ENCODE measurements around the gene ABCD4. TPM values are rescaled to one million over a fixed set of nuclear protein-coding genes. Genes with fewer than 3 reads are reported as not detected.

Gene ABCD4
- total RNA-seq, 4 donors from 2014 or later = 26.1 to 73.4 (median 49.5) TPM

GRCh38 chr14:74296037-74296467 is 6.7 kb downstream of the ABCD4 start:
- H3K4me1 ChIP-seq = no peaks in the 10 kb centered on the region
- H3K9me3 ChIP-seq = no peaks in the 10 kb centered on the region
- DNase-seq = no peak
- H3K36me3 ChIP-seq = no peaks in the 10 kb centered on the region
- no peaks in the 10 kb centered on the region for H3K27me3 ChIP-seq
- TF ChIP-seq POLR2A (IDR thresholded peaks at IDR 0.05) = no peak
- H3K4me3 ChIP-seq = no peak overlapping the region
- intact Hi-C loops (cut with DNase I; ENCODE audit: low total_unique reads) = no loop called here
- no peak overlapping the region for H3K27ac ChIP-seq

- Histone ChIP-seq H3K27me3 (no peaks in the 10 kb centered on the region), H3K4me3 (no peak overlapping the region), H3K36me3 (no peaks in the 10 kb centered on the region), H3K4me1 (no peaks in the 10 kb centered on the region), H3K27ac (no peak overlapping the region), H3K9me3 (no peaks in the 10 kb centered on the region)
- no peak for TF ChIP-seq POLR2A (IDR thresholded peaks at IDR 0.05)
- TF ChIP-seq CTCF (IDR thresholded peaks at IDR 0.05) = no peak
- intact Hi-C loops (cut with DNase I; ENCODE audit: low total_unique reads) = no loop called here
- DNase-seq = no peak
Measured at GRCh38 chr14:74293606-74294005, 9.1 kb downstream of the ABCD4 start.

DNA sequence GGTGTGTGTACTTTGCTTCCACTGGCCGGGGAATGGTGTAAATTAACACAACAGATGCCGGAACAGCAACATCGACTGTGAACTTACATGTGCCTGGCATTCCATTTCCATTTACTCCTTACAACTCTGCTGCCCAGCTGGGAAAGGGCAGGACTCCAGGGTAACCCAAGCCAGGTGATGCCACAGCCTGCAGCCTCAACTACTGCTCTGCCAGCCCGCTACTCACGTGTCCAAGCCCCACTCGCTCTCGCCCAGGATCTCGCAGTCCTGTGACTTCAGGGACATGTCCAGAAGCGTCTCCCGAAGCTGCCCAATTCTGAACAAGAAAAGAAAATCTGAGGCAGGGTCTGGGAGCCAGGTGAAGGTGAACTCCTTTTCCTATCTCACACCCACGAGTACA is 10.7 kb downstream of the ABCD4 start:
- no peak for TF ChIP-seq POLR2A (IDR thresholded peaks at IDR 0.05)
- no peak for TF ChIP-seq CTCF (IDR thresholded peaks at IDR 0.05)
- H3K36me3 ChIP-seq = no peaks in the 10 kb centered on the region
- intact Hi-C loops (cut with DNase I; ENCODE audit: low total_unique reads) = no loop called here

GRCh38 chr14:74290415-74290814 is 12.3 kb downstream of the ABCD4 start:
- DNase-seq = no peak
- no peak overlapping the region for H3K27ac ChIP-seq
- H3K4me1 ChIP-seq = no peaks in the 10 kb centered on the region
- no peak overlapping the region for H3K4me3 ChIP-seq
- TF ChIP-seq CTCF (IDR thresholded peaks at IDR 0.05) (no peak), POLR2A (IDR thresholded peaks at IDR 0.05) (no peak)
- no peaks in the 10 kb centered on the region for H3K27me3 ChIP-seq
- H3K36me3 ChIP-seq = no peaks in the 10 kb centered on the region
- H3K9me3 ChIP-seq = no peaks in the 10 kb centered on the region
- intact Hi-C loops (cut with DNase I; ENCODE audit: low total_unique reads) = no loop called here

More for the DNA sequence above, 10.7 kb downstream of the ABCD4 start:
- no peak for DNase-seq
- Histone ChIP-seq H3K9me3 (no peaks in the 10 kb centered on the region), H3K4me3 (no peak overlapping the region), H3K27me3 (no peaks in the 10 kb centered on the region), H3K27ac (no peak overlapping the region), H3K4me1 (no peaks in the 10 kb centered on the region)

DNA sequence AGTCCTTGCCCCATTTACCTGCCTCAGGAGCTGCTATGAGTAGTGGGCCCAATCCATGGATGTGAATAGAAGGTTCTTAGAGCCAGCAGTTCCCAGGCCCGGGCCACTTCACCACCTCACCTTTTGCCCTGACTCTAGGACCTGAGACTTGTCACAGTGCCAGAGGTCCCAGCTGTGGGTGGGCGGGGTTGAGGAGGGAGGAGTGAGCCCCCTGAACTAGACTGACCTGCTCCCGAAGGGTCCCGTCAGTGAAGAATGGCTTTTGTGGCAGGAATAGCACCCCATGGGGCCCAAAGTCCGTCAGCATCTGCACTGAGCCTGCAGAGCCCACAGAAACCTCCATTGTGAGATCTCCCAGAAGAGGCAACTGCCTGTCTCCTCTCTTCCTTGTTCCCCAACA is 12.9 kb downstream of the ABCD4 start:
- Histone ChIP-seq H3K36me3 (no peaks in the 10 kb centered on the region), H3K27ac (no peak overlapping the region), H3K27me3 (no peaks in the 10 kb centered on the region), H3K4me1 (no peaks in the 10 kb centered on the region), H3K4me3 (no peak overlapping the region), H3K9me3 (no peaks in the 10 kb centered on the region)
- no peak for TF ChIP-seq POLR2A (IDR thresholded peaks at IDR 0.05)
- TF ChIP-seq CTCF (IDR thresholded peaks at IDR 0.05) = no peak
- no peak for DNase-seq
- intact Hi-C loops (cut with DNase I; ENCODE audit: low total_unique reads) = no loop called here

- no peaks in the 10 kb centered on the region for H3K9me3 ChIP-seq
- no peaks in the 10 kb centered on the region for H3K27me3 ChIP-seq
- DNase-seq = no peak
- intact Hi-C loops (cut with DNase I; ENCODE audit: low total_unique reads) = no loop called here
- no peaks in the 10 kb centered on the region for H3K36me3 ChIP-seq
- H3K4me3 ChIP-seq = no peak overlapping the region
- TF ChIP-seq POLR2A (IDR thresholded peaks at IDR 0.05) (no peak), CTCF (IDR thresholded peaks at IDR 0.05) (no peak)
- no peak overlapping the region for H3K27ac ChIP-seq
- H3K4me1 ChIP-seq = no peaks in the 10 kb centered on the region
Measured at GRCh38 chr14:74286736-74287135, 16.0 kb downstream of the ABCD4 start.
